Right lung (tissue), 5 donors: ENCODE data around the gene ARMC6. TPM values are rescaled to one million over a fixed set of nuclear protein-coding genes. Genes with fewer than 3 reads are reported as not detected.
"Not testable (repeated sequence)": the region's sequence is repeated elsewhere in the genome, so short reads cannot be mapped to it uniquely, and the experiment has no call there.

Experiments
- DNase-seq, 2 donors: peaks; one replicate each; pipeline ENCODE4 v3.0.0-alpha.2; 2013
- polyA plus RNA-seq, 5 donors: library from polyadenylated mRNA; unstranded; fragments of 120-200 nt; gene quantifications; one replicate each; pipeline versions ENCODE4 v1.2.1 to v1.2.3, GENCODE V29; 2013; ENCODE audit warnings: inconsistent platforms in 1 of 5, low replicate concordance in 1 of 5; ENCODE audit not compliant: insufficient read length in 5 of 5, insufficient read depth in 1 of 5

The ARMC6 gene
- polyA plus RNA-seq, 5 donors = 26.6 to 43.7 (median 33.1) TPM

GRCh38 chr19:19010551-19010950 lies 22.9 kb upstream of the ARMC6 start:
- no peak for DNase-seq

GRCh38 chr19:19021115-19021514 lies 12.3 kb upstream of the ARMC6 start:
- DNase-seq = no peak

GRCh38 chr19:19022380-19022961 lies 10.9 kb upstream of the ARMC6 start:
- DNase-seq = no peak

GRCh38 chr19:19023376-19023775 lies 10.0 kb upstream of the ARMC6 start:
- DNase-seq = not testable (repeated sequence)

- DNase-seq = no peak
Observed at GRCh38 chr19:19025861-19026260, 7.5 kb upstream of the ARMC6 start.

- peak; percentile 21 to 27 for DNase-seq
Observed at GRCh38 chr19:19026299-19026971, 7.0 kb upstream of the ARMC6 start.

- no peak for DNase-seq
Observed at GRCh38 chr19:19027228-19027627, 6.2 kb upstream of the ARMC6 start.

- no peak for DNase-seq
Observed at GRCh38 chr19:19028526-19028925, 4.9 kb upstream of the ARMC6 start.

- DNase-seq = no peak
Observed at GRCh38 chr19:19031891-19032290, 1.5 kb upstream of the ARMC6 start.

GRCh38 chr19:19032420-19033175 lies 805 bp upstream of the ARMC6 start:
- peak; percentile 88 to 90 for DNase-seq

GRCh38 chr19:19033176-19033425 lies 302 bp upstream of the ARMC6 start:
- DNase-seq = no peak

- no peak for DNase-seq
Observed at GRCh38 chr19:19034204-19034624, 811 bp downstream of the ARMC6 start.

GRCh38 chr19:19039901-19040300 lies 6.5 kb downstream of the ARMC6 start:
- no peak for DNase-seq

- DNase-seq = peak; percentile 73 to 74
Observed at GRCh38 chr19:19040417-19040816, 7.0 kb downstream of the ARMC6 start.

GRCh38 chr19:19042732-19043280 lies 9.4 kb downstream of the ARMC6 start:
- DNase-seq = no peak

- DNase-seq = no peak
Observed at GRCh38 chr19:19043481-19043880, 10.1 kb downstream of the ARMC6 start.

GRCh38 chr19:19043881-19044280 lies 10.5 kb downstream of the ARMC6 start:
- DNase-seq = no peak

GRCh38 chr19:19049406-19049805 lies 16.0 kb downstream of the ARMC6 start:
- no peak for DNase-seq

- no peak for DNase-seq
Observed at GRCh38 chr19:19050104-19050503, 16.7 kb downstream of the ARMC6 start.

- no peak for DNase-seq
Observed at GRCh38 chr19:19050731-19051130, 17.3 kb downstream of the ARMC6 start.

- DNase-seq = no peak
Observed at GRCh38 chr19:19051478-19052213, 18.2 kb downstream of the ARMC6 start.

GRCh38 chr19:19052921-19053320 lies 19.5 kb downstream of the ARMC6 start:
- DNase-seq = no peak
